ENCODE measurements around the gene PGAM5. TPM values are rescaled to one million over a fixed set of nuclear protein-coding genes. Genes with fewer than 3 reads are reported as not detected.

PGAM5 gene
- total and polyA plus RNA-seq, 12 donors = 17.5 to 37.6 (median 31.3) TPM

- H3K27me3 ChIP-seq = no peaks in the 10 kb centered on the region
- H3K27ac ChIP-seq = no peak overlapping the region
- peaks cover 2 to 32% (median 26%) of the 10 kb centered on the region in 9 donors for H3K4me1 ChIP-seq
- DNase-seq = peak in 1 of 2 donors; percentile 1
- ATAC-seq = no peak
- WGBS, 2 donors = 94 to 95% methylated on average over 8 of the region's 8 CpGs
- no peaks in the 10 kb centered on the region for H3K9me3 ChIP-seq
- no peak overlapping the region for H3K4me3 ChIP-seq
- intact Hi-C loops (cut with DNase I) = no loop called here
- peaks cover 0 to 54% (median 7%) of the 10 kb centered on the region in 9 donors for H3K36me3 ChIP-seq
- no peak for TF ChIP-seq CTCF (IDR thresholded peaks at IDR 0.05)
Measured at GRCh38 chr12:132759359-132759758, 48.7 kb downstream of the PGAM5 start.

- peak; percentile 46 to 55 for DNase-seq
- intact Hi-C loops (cut with DNase I) = loop anchor here in 2 of 10 donors (10.0 kb wide), 2 partner anchors 124 to 144 kb away; partner anchors contain the start of gene CHFR (in 1 of the 2)
- 1% methylated on average over 66 to 97 of the region's 97 CpGs for WGBS, 2 donors
Measured at GRCh38 chr12:132761032-132761920, 50.6 kb downstream of the PGAM5 start, which contains the start of gene ANKLE2. ANKLE2 (minus strand) TSS chr12:132761832; CDS start chr12:132761798, 34 bp downstream.

GRCh38 chr12:132761921-132762583, 51.4 kb downstream of the PGAM5 start:
- peak; percentile 83 to 90 for DNase-seq
- H3K36me3 ChIP-seq = peaks cover 0 to 29% (median 0%) of the 10 kb centered on the region in 9 donors
- intact Hi-C loops (cut with DNase I) = loop anchor here in 2 of 10 donors (10.0 kb wide), 2 partner anchors 123 to 143 kb away; partner anchors contain the start of gene CHFR (in 1 of the 2)
- peak; percentile 90 to 96 (median 94) for ATAC-seq
- peak in 4 of 9 donors; percentile 9 to 56 (median 48) for TF ChIP-seq CTCF (IDR thresholded peaks at IDR 0.05)
- WGBS, 2 donors = 1% methylated on average over 58 to 84 of the region's 89 CpGs
- peak overlapping the region; percentile 37 to 96 (median 78) for H3K4me3 ChIP-seq
- peak overlapping the region; percentile 86 to 100 (median 98) for H3K27ac ChIP-seq
- no peaks in the 10 kb centered on the region for H3K27me3 ChIP-seq
- H3K9me3 ChIP-seq = no peaks in the 10 kb centered on the region
- peaks cover 2 to 48% (median 36%) of the 10 kb centered on the region in 9 donors for H3K4me1 ChIP-seq

More at GRCh38 chr12:132761032-132761920, 50.6 kb downstream of the PGAM5 start, which contains the start of gene ANKLE2:
- TF ChIP-seq CTCF (IDR thresholded peaks at IDR 0.05) = no peak
- peaks cover 2 to 40% (median 29%) of the 10 kb centered on the region in 9 donors for H3K4me1 ChIP-seq
- peak; percentile 16 to 42 (median 32) for ATAC-seq
- H3K36me3 ChIP-seq = peaks cover 0 to 35% (median 0%) of the 10 kb centered on the region in 9 donors
- H3K4me3 ChIP-seq = peak within 1 kb of the TSS; percentile 85 to 98 (median 96)
- H3K27ac ChIP-seq = peak within 1 kb of the TSS; percentile 86 to 100 (median 98)
- no peaks in the 10 kb centered on the region for H3K9me3 ChIP-seq
- no peaks in the 10 kb centered on the region for H3K27me3 ChIP-seq

GRCh38 chr12:132764231-132764630, 53.6 kb downstream of the PGAM5 start:
- no peaks in the 10 kb centered on the region for H3K9me3 ChIP-seq
- intact Hi-C loops (cut with DNase I) = loop anchor here in 2 of 10 donors (10.0 kb wide), 2 partner anchors 121 to 141 kb away; partner anchors contain the start of gene CHFR (in 1 of the 2)
- TF ChIP-seq CTCF (IDR thresholded peaks at IDR 0.05) = no peak
- no peak overlapping the region for H3K4me3 ChIP-seq
- H3K27me3 ChIP-seq = no peaks in the 10 kb centered on the region
- peaks cover 2 to 68% (median 39%) of the 10 kb centered on the region in 9 donors for H3K4me1 ChIP-seq
- WGBS, 2 donors = 91 to 96% methylated on average over 20 of the region's 20 CpGs
- peaks cover 0 to 11% (median 0%) of the 10 kb centered on the region in 9 donors for H3K36me3 ChIP-seq
- ATAC-seq (no peak), DNase-seq (peak in 1 of 2 donors; percentile 13)
- H3K27ac ChIP-seq = no peak overlapping the region
